Effector CD4-positive, alpha-beta T cell (primary cell): ENCODE measurements around the gene FAM111A.

Source experiments
- DNase-seq: peaks from one replicate; pipeline ENCODE4 v3.0.0-alpha.2; 2020

Gene FAM111A

DNA sequence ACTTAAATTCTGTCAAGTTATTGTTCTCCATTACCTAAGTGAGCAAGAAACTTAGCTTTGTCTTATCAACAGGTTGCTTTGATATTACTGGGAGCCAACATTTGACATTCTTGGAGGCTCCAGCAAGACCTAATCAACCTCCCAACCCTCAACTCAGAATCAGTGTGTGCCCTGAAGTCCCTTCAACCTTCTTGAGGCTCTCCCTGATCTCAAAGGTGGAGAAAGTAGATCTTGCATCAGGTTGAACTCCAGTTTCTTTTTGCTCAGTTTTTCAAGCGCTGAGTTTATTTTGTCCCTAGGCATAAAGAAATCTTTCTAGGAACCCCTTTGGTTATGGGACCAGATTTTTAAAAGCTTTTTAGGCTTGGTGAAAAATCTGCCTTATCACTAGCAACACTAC is 1.4 kb downstream of the FAM111A start:
- no peak for DNase-seq

DNA sequence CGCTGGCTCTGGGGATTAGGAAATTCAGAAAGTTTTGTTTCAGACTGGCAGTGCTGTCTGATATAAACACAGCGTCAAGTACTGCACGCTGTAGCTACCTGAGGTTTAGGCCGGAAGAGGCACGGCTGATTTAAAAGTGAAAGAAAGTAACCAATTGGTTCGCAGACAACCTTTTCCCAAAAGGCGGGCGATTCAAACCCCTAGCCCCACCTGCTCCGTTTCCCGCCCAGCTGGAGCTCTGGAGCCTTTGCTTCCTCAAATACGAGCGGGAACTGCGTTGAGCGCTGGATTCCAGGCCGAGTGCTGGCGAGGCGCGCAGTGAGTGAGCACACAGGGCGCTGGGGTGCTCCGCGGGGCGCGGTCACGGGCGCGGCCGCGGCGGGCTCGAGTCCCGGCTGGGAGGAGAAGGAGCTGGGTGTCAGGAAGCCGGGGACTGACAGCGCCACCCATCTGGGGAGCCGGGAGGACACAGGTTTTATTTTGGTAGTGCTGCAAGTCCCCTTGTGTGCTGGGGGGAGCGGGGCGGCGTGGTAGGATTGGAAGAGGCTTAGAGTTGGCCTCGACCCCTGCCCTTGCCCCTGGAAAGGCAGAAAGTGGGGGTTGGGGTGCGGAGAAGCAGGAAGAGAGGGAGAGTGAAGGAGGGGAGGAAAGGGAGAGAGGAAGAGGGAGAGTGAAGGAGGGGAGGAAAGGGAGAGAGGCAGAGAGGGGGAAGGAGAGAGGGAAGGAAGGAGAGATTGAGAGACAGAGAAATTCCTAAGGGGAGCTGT is 2.1 kb downstream of the FAM111A start:
- DNase-seq, result peak; percentile 64

DNA sequence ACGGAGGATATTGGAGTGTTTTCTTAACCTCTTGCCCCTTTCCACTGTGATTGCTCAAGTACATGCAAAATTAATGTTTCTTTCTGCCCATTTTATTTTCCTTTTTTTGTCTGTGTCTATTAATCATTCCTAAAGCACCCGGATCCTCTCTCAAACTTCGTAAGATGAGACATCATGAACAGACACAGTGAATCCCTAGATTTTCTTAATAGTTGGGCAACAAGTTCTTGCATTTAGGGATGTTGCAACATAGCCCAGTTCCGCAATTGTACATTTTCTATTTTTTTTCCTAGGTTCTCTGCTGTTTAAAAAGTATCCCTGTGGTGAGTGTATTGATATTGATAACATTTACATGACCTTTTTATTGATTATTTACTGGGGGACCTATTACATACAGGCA is 2.9 kb downstream of the FAM111A start:
- no peak for DNase-seq

DNA sequence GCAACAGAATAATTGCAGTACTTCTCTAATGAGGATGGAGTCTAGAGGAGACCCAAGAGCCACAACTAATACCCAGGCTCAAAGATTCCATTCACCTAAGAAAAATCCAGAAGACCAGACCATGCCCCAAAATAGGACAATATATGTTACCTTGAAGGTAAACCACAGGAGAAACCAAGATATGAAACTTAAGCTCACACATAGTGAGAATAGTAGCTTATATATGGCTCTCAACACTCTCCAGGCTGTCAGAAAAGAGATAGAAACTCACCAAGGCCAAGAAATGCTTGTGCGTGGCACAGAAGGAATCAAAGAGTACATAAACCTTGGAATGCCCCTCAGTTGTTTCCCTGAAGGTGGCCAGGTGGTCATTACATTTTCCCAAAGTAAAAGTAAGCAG is 9.1 kb downstream of the FAM111A start:
- DNase-seq, result no peak

DNA sequence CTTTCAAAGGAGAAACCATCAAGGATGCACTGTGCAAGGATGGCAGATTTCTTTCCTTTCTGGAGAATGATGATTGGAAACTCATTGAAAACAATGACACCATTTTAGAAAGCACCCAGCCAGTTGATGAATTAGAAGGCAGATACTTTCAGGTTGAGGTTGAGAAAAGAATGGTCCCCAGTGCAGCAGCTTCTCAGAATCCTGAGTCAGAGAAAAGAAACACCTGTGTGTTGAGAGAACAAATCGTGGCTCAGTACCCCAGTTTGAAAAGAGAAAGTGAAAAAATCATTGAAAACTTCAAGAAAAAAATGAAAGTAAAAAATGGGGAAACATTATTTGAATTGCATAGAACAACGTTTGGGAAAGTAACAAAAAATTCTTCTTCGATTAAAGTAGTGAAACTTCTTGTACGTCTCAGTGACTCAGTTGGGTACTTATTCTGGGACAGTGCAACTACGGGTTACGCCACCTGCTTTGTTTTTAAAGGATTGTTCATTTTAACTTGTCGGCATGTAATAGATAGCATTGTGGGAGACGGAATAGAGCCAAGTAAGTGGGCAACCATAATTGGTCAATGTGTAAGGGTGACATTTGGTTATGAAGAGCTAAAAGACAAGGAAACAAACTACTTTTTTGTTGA is 9.8 kb downstream of the FAM111A start:
- no peak for DNase-seq

DNA sequence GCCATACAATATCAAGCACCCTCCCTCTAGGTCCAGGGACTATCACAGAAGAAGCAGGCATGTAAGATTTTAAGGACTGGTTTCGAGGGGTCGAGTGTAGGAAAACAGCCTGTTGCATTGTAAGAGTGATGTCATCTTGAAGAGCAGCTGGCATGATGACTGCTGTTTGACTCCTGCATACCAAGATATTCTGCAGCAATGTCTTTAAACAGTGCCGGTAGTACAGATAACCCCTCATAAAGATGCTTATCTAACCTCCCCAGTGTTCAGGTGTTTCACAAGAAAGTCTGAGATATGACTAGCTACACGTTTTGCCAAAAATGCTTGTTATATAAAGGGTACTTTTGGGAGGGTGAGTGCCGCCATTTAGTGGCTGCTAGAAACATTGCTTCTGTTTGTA is 12.0 kb downstream of the FAM111A start:
- DNase-seq, result no peak

DNA sequence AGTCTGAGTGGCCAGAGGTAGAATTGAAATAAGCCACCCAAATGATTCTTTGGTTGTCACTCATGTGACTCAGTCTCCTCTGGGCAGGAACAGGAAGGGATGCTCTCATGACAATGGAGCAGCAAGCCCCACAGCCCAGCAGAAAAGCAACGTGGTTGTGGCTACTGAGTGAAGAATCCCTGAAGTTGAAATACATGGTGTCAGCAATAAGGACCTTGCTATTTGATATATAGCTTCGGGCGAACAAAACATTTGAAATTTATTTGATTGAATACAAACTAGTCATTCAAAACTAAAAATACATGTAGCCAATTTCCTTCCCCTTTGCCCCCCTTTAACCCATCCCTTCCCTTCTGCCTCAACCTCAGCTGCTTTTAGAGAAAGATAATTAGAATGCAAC is 14.8 kb downstream of the FAM111A start:
- DNase-seq, result no peak

DNA sequence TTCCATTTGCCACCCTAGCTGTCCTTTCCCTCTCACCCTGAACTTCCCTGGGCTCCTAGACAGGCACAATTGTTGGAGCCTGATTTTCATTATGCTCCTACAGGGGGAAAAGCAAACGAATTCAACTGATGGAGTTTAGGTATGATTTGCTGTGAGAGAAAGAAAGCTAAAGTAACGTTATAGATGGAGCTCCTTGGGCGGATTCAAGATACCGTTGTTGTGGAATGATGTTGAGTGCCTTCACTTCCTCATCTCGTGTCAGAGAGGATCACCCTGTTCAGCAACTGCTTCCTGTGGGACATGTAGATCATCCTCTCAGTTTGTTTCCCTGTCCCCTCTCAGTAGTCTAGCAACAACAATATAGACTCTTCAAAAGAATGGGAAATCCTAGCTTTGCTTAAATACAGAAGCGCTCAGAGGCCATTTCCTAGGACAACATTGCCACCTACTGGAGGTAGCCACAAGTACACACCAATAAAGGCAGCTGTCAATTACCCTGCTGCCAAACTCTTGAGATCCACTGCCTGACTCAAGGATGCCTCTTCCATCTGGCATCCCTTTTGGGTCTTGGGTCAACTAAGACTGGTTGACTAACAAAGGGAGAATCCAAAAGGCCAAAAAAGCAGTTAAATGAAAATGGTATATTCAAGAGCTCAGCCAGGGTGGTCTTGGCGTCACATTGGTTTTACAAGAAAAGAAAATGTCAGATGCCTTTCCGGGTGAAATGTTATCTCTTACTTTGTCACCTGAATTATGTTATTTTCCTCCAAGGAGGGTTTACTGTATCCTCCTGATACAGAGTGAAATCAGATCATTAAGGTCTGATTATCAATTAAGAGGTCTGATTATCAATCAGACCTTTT is 15.8 kb downstream of the FAM111A start:
- peak; percentile 56 for DNase-seq

DNA sequence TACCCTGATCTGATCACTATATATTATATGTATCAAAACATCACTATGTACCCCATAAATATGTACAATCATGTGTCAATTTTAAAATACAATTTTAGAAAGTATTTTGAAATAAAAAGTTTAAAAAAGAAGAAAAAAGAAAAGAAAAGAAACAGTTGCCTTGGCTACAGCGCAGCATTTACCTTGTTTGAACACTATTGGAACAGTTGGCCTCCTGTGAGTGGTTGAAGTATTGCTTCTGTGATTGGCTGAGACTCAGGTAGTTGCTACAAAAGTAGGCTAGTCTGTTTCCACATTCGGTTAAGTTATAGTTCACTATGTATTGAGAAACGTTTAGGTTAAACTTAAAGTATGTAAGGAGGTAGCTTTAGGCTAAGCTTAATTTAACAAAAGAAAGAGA is 21.4 kb downstream of the FAM111A start:
- no peak for DNase-seq

DNA sequence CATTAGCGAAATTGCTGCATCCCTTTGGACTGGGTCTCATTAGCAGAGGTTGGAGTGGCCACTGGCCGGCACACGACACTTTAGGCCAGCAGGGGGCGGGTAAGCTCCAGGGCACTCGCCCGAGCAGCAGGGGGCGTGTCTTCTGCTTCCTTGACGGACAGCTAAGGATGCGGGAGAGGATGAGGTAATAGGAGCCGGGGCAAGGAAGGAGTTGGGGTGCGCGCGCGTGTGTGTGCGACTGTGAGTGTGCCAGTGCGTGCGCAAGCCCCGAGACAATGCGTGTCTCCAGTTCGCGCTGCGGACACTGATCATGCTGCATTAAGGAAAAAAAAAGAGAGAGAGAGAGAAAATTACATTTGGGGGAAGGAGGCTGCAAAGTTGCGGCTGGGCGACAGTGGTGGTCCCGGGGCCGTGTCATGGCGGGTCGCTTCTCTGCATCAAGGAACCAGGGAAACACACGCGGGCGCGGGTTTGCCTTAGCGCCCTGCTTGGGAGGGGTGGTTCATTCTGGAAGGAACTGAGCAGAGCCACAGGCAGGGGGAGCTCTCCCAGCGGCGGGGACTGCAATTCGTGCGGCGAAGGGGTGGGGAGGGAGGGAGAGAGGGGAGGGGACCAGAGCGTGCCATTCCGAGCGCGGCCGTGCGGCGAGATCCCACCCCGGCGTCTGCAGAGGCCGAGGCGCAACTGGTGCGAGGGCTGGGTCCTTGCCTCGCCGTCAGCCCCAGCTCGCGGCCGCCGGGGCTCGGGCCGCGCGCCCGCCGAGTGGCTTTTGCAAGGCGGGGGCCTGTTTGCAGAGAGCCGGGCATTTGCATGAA is 29.1 kb downstream of the FAM111A start, which contains the start of gene DTX4:
Gene DTX4 (plus strand): TSS at position 625 of the 815 bp plus-strand sequence. CDS start 464 bp downstream, outside the sequence.
- peak; percentile 85 for DNase-seq

DNA sequence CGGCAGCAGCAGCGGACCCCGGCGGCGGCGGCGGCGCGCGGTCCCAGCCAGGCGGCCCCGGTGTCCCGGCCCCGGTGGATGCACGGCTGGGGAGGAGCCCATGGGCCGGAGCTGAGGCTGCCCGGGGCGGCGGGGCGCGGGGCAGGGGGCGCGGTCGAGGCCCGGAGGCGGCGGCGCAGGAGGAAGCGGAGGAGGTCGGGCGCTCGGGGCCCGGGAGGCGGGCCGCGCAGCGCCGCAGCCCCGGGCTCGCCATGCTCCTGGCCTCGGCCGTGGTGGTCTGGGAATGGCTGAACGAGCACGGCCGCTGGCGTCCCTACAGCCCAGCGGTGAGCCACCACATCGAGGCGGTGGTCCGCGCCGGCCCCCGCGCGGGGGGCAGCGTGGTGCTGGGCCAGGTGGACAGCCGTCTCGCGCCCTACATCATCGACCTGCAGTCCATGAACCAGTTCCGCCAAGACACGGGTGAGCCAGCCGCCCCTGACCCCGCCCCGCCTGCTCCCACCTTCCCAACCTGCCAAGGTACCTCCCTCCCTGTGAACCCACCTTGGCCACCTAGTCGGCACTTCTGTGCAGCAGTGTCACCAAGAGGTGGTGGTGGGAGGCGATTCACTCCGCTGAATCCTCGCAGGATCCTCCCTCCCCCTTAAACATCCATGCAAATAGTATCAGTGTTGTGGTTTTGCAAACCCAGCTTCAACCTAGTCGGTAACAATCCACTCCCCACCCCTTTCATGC is 29.9 kb downstream of the FAM111A start:
- DNase-seq, result peak; percentile 21

DNA sequence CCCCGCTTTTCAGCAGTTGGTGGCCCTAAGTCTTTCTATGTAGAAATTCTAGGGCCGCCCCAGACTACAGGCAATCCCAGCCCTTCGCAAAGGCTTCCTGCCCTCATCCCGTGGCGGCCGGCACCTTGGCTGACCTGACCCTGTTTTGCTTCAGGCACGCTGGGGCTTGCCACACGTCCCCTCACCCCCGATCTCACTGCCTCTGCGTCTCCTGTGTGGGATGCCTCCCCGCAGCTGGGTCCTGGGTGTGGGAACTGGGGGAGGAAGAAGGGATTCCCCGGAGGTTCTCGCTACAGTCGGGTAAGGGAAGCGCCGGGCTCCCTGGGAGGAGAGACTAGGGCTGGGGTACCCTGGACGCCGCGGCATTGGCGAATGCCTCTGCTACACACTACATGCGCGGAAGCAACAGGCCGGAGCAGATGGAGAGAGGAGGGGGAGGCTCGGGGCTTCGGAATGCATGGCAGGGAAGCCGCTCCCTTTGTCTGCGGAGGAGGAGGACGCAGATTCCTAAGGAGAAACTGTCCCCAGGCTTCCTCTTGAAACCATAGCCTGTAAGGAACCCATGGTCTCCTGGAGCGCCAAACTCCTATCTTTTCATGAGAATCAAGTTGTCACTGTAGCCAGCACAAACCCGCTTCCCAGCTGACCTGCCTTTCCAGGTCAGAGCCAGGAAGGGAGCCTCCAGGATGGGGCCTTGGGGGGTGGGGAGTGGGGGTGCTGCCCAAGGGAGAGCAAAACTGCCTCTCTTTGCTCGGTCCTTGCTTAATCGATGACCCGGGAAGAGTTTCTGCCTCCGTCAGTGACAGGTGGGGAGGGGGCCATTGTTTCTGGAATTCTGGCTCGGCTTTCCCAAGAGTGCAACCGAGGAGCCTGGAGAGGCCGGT is 30.7 kb downstream of the FAM111A start:
- no peak for DNase-seq

DNA sequence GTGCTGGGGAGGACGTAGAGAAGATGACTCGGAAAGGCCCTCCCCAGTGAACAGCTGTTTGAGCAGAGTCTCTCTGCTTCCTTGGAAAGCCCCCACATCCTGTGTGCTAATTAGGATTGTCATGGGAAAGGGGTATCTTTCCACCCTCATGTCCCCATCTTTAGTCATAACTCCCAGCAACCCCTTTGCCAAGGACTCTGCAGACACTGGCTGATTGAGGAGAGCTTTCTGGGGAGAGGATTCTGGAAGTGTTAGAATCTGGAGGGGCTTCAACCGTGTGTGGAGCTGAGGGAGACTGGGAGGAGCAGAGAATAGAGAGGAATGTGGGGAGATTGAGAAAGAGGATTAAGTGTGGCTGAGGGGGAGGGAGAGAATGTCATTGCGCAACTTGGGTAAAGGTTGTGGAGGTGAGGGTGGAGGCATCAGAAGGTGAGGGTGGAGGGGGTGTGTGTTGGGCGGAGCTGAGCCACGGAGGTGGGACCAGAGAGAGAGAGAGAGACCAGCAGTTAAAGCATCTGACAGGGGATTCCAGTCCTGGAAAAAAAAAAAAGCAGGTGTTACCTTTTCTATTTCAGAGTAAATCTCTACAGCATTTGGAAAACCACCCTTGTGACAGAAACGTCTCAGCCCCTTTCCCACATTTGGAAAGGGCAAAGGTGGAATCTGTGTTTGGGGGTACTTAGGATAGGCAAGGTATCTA is 31.5 kb downstream of the FAM111A start:
- no peak for DNase-seq

DNA sequence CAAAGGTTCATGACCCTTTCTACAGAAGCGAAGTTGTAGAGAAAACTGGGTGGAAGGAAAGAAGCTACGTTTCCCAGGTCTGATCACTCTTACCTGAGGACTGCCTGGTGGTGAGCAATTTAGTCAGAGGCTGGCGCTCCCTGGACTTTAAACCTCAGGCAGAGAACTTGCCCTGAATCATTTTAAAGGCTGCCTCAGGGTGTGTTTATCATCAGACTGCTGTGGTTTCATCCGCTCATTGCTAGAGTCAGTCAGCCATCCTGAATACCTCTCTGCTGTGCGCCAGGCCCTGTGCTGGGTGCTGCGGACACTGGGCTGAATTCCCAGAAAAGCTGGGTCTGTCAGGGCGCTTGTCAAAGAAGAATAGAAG is 32.0 kb downstream of the FAM111A start:
- no peak for DNase-seq

DNA sequence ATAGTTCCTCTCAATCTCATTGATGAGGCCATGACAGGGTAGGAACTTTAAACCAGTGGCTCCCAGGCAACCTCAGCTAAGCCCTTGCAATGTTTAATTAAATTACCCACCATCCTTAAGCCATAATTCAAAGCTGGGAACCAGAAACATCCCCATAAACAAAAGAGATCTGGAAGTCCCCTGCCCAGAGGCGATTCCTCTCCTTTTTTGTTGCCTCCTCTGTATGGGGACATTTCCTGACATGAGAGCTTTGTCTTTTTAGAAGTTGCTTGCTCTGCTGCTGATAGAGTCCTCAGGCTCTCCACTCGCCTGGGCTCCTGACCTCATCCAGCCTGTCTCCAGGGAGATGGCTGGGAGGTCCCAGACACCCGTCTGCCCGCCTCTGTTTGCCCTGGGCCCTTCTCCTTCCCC is 32.4 kb downstream of the FAM111A start:
- DNase-seq, result no peak

DNA sequence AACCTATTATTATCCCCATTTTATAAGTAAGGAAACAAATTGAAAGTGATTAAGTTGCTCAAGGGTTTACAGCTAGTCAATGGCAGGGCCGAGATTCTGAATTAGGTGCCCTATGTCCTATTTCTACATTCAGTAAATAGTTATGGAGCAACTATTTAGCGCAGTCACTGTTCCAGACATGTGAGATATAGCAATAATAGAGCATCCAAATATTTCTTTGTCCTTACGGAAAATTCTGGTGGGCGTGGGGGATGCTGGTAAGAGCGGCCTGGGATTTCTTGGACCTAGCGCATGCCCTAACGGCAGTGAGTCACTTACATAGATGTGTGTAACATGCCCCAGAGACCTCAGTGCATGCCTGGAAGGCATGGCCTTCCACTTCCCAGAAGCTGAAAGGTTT is 33.7 kb downstream of the FAM111A start:
- no peak for DNase-seq

DNA sequence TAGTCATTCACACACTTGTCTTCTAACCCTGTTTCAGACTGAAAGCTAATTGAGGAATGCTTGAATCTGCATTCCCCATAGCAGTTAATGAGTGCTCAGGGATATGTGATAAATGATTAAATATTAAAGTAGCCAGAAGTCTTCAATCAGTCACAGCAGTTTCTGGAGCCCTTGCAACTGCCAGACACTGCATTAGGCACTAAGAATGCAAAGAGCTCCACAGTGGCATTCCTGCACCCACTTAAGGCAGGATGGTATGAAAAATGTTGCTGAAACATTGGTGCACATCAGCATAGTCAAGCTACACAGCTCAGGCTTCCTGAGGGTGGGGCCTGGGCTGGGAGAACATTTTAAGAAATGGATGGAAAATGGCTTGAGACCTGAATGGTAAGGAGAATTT is 35.7 kb downstream of the FAM111A start:
- no peak for DNase-seq

DNA sequence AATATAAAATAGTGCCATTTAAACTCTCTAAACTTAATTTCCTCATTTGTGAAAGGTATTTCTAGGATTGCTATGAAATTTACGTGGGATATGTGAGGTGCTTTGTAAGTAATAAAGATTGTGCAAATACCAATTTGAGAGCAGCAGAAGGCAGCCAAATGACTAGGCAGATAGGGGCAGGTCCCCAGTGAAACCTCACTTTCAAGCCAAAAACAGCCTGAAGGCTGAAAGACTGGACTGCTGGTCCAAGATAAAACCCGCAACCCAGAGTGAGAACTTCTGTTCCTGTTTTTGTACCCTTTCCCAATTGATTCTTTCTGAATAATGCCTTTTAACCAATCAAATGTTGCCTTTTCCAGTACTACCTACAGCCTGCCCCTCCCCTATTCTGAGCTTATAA is 36.5 kb downstream of the FAM111A start:
- DNase-seq, result no peak

DNA sequence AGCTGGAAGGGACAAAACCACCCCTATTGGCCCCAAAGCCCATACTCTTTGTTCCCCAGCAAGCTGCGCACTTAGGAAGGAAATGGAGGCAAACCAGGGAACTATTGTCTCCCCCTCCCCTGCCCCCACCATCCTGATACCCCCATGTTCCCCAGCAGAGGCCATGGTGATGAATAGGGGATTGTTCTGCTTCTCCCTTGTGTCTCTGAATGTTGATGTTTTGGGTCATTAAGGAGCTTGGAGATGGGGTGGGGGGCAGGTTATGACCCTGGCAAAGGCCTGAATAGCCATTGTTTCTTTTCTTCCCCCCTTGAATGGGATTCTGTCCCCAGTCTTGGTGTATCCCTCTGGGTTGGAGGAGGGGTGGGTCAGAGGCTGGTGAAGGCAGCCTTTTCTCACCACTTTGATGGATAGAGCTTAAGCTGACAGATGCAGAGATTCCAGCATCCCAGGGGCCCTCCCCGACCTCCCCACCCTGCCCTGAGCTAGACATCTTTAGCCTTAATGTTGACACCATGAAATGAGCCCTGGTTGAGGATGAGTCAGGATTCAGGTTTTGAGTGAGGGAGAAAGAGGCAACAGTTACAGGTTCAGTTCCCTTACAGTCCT is 37.6 kb downstream of the FAM111A start:
- no peak for DNase-seq

DNA sequence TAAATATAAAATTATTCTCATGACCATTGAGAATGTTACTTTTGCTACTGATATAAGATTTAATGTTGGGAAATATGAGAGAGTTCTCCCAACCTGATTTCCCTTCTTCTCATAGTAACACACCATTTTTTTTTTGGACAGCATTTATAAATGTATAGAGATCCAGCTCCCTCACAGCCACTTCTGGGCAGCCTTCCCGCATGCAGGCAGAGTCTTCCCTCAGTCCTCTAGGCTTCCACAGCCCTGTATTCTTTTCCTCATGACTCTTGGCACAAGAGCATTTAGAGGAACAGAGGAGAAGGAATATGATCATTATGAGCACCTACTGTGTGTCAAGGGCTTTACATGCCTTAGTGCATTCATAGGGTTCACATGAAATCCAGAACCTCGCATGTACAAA is 38.3 kb downstream of the FAM111A start:
- DNase-seq, result no peak
